HepG2 (cell line): ENCODE measurements around the gene SLCO4A1.

Experiments
- ATF7 ChIP-seq, 2 experiments: fragments of 450-650 bp in 1 of 2; sonication (generic) in 1 of 2; formaldehyde crosslinking in 1 of 2; IDR thresholded peaks; 2 replicates each; pipeline versions ENCODE4 v1.4.0 to v1.6.1; 2016 to 2020; ENCODE audit warnings: antibody characterized with exemption in 1 of 2, mild to moderate bottlenecking in 1 of 2, missing genetic modification reagents in 1 of 2
- DNMT3B ChIP-seq: conservative IDR thresholded peaks from 2 replicates; pipeline ENCODE4 v1.6.1; 2016; ENCODE audit warnings: missing biosample characterization, control low read depth
- EED ChIP-seq: sonication (generic); formaldehyde crosslinking; IDR thresholded peaks from 2 replicates; pipeline ENCODE4 v1.5.0; 2020; ENCODE audit warnings: mild to moderate bottlenecking, missing genetic modification reagents
- ESRRA ChIP-seq: sonication (generic); formaldehyde crosslinking; IDR thresholded peaks from 2 replicates; pipeline ENCODE4 v1.5.1; 2020; ENCODE audit warnings: mild to moderate bottlenecking, low read depth, missing genetic modification reagents
- HES4 ChIP-seq: sonication (generic); formaldehyde crosslinking; IDR thresholded peaks from 2 replicates; pipeline ENCODE4 v1.9.0; 2021; ENCODE audit warnings: mild to moderate bottlenecking, missing genetic modification reagents, borderline replicate concordance
- IKZF1 ChIP-seq: fragments of 450-650 bp; IDR thresholded peaks from 2 replicates; pipeline ENCODE4 v1.7.1; 2016
- MTF1 ChIP-seq: sonication (generic); formaldehyde crosslinking; IDR thresholded peaks from 2 replicates; pipeline ENCODE4 v1.5.0; 2020; ENCODE audit warnings: missing genetic modification reagents
- MYNN ChIP-seq: sonication (generic); formaldehyde crosslinking; IDR thresholded peaks from 2 replicates; pipeline ENCODE4 v1.4.0; 2020; ENCODE audit warnings: mild to moderate bottlenecking, low read depth, missing genetic modification reagents
- ZFP36 ChIP-seq: fragments of 150-350 bp; IDR thresholded peaks from 2 replicates; pipeline ENCODE4 v1.6.1; 2018; ENCODE audit warnings: borderline replicate concordance, low read length, low read depth; ENCODE audit not compliant: partially characterized antibody
- ZNF577 ChIP-seq: sonication (generic); formaldehyde crosslinking; IDR thresholded peaks from 2 replicates; pipeline ENCODE4 v1.4.0; 2020; ENCODE audit warnings: mild to moderate bottlenecking, low read depth, missing genetic modification reagents, borderline replicate concordance
- TF ChIP-seq, protein P1 (sequence below): sonication (generic); formaldehyde crosslinking; IDR thresholded peaks from 2 replicates; pipeline ENCODE4 v1.5.0; 2020; ENCODE audit warnings: mild to moderate bottlenecking, missing genetic modification reagents, moderate library complexity
- TF ChIP-seq, protein P2 (sequence below), 2 experiments: IDR thresholded peaks; 2 replicates each; pipeline ENCODE4 v1.6.1; 2011 to 2012; ENCODE audit warnings: low read length in 2 of 2, borderline replicate concordance in 1 of 2, low read depth in 1 of 2, mild to moderate bottlenecking in 1 of 2, moderate library complexity in 1 of 2
- TF ChIP-seq, protein P3 (sequence below): IDR thresholded peaks from 2 replicates; pipeline ENCODE4 v1.4.0; 2020; ENCODE audit warnings: mild to moderate bottlenecking, missing genetic modification reagents
- TF ChIP-seq, protein P4 (sequence below): sonication (generic); formaldehyde crosslinking; IDR thresholded peaks from 2 replicates; pipeline ENCODE4 v1.5.0; 2020; ENCODE audit warnings: missing genetic modification reagents

DNA sequence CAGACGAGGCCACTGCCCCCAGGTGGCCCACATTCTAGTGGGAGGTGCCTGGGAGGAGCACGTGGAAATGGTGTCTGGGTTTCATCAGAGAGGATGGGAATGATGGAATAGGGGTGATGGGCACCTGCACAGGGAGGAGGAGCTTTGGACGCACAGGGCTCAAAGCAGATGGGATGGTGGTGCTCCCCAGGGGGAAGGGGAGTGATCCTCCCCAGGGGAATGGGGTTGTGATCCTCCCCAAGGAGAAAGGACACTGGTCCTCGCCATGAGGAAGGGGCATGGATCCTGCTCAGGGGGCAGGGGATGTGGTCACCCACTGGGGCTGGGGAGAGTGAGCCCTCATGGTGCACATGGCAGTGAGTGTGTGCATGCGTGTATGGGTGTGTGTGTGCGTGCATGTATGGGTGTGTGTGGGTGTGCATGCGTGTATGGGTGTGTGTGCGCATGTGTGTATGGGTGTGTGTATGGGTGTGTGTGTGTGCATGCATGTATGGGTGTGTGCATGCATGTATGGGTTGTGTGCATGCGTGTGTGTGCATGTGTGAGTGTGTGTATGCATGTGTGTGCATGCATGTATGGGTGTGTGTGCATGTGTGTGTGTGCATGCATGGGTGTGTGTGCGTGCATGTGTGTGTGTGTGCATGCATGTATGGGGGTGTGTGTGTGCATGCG is 49.7 kb upstream of the SLCO4A1 start:
- TF ChIP-seq ZNF577 (CRISPR knock-in tag) (no peak), MYNN (CRISPR knock-in tag) (no peak), HES4 (CRISPR knock-in tag) (no peak), MTF1 (no peak), ZFP36 (no peak), DNMT3B (CRISPR knock-in tag) (no peak), ATF7 (IDR thresholded peaks at IDR 0.05) (no peak), ATF7 (CRISPR knock-in tag; IDR thresholded peaks at IDR 0.05) (no peak), IKZF1 (peak; percentile 43; the same call in 1 of the 2 replicates), ESRRA (CRISPR knock-in tag) (no peak), EED (CRISPR knock-in tag) (no peak)
- TF ChIP-seq, protein P1, sequence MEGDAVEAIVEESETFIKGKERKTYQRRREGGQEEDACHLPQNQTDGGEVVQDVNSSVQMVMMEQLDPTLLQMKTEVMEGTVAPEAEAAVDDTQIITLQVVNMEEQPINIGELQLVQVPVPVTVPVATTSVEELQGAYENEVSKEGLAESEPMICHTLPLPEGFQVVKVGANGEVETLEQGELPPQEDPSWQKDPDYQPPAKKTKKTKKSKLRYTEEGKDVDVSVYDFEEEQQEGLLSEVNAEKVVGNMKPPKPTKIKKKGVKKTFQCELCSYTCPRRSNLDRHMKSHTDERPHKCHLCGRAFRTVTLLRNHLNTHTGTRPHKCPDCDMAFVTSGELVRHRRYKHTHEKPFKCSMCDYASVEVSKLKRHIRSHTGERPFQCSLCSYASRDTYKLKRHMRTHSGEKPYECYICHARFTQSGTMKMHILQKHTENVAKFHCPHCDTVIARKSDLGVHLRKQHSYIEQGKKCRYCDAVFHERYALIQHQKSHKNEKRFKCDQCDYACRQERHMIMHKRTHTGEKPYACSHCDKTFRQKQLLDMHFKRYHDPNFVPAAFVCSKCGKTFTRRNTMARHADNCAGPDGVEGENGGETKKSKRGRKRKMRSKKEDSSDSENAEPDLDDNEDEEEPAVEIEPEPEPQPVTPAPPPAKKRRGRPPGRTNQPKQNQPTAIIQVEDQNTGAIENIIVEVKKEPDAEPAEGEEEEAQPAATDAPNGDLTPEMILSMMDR (CRISPR knock-in tag): no peak
- TF ChIP-seq, protein P2, sequence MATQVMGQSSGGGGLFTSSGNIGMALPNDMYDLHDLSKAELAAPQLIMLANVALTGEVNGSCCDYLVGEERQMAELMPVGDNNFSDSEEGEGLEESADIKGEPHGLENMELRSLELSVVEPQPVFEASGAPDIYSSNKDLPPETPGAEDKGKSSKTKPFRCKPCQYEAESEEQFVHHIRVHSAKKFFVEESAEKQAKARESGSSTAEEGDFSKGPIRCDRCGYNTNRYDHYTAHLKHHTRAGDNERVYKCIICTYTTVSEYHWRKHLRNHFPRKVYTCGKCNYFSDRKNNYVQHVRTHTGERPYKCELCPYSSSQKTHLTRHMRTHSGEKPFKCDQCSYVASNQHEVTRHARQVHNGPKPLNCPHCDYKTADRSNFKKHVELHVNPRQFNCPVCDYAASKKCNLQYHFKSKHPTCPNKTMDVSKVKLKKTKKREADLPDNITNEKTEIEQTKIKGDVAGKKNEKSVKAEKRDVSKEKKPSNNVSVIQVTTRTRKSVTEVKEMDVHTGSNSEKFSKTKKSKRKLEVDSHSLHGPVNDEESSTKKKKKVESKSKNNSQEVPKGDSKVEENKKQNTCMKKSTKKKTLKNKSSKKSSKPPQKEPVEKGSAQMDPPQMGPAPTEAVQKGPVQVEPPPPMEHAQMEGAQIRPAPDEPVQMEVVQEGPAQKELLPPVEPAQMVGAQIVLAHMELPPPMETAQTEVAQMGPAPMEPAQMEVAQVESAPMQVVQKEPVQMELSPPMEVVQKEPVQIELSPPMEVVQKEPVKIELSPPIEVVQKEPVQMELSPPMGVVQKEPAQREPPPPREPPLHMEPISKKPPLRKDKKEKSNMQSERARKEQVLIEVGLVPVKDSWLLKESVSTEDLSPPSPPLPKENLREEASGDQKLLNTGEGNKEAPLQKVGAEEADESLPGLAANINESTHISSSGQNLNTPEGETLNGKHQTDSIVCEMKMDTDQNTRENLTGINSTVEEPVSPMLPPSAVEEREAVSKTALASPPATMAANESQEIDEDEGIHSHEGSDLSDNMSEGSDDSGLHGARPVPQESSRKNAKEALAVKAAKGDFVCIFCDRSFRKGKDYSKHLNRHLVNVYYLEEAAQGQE (IDR thresholded peaks at IDR 0.05; ENCODE audit: borderline replicate concordance in 1 of 2, low read depth in 1 of 2, low read length in 2 of 2): no peak
- TF ChIP-seq, protein P3, sequence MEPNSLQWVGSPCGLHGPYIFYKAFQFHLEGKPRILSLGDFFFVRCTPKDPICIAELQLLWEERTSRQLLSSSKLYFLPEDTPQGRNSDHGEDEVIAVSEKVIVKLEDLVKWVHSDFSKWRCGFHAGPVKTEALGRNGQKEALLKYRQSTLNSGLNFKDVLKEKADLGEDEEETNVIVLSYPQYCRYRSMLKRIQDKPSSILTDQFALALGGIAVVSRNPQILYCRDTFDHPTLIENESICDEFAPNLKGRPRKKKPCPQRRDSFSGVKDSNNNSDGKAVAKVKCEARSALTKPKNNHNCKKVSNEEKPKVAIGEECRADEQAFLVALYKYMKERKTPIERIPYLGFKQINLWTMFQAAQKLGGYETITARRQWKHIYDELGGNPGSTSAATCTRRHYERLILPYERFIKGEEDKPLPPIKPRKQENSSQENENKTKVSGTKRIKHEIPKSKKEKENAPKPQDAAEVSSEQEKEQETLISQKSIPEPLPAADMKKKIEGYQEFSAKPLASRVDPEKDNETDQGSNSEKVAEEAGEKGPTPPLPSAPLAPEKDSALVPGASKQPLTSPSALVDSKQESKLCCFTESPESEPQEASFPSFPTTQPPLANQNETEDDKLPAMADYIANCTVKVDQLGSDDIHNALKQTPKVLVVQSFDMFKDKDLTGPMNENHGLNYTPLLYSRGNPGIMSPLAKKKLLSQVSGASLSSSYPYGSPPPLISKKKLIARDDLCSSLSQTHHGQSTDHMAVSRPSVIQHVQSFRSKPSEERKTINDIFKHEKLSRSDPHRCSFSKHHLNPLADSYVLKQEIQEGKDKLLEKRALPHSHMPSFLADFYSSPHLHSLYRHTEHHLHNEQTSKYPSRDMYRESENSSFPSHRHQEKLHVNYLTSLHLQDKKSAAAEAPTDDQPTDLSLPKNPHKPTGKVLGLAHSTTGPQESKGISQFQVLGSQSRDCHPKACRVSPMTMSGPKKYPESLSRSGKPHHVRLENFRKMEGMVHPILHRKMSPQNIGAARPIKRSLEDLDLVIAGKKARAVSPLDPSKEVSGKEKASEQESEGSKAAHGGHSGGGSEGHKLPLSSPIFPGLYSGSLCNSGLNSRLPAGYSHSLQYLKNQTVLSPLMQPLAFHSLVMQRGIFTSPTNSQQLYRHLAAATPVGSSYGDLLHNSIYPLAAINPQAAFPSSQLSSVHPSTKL (CRISPR knock-in tag): no peak
- TF ChIP-seq, protein P4, sequence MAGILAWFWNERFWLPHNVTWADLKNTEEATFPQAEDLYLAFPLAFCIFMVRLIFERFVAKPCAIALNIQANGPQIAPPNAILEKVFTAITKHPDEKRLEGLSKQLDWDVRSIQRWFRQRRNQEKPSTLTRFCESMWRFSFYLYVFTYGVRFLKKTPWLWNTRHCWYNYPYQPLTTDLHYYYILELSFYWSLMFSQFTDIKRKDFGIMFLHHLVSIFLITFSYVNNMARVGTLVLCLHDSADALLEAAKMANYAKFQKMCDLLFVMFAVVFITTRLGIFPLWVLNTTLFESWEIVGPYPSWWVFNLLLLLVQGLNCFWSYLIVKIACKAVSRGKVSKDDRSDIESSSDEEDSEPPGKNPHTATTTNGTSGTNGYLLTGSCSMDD (CRISPR knock-in tag): no peak
